Pancreas (tissue), 10 donors: ENCODE measurements around the gene HMGXB3. TPM values are rescaled to one million over a fixed set of nuclear protein-coding genes. Genes with fewer than 3 reads are reported as not detected.

Source experiments
- ATAC-seq, 4 donors: fragments of 200-7000 bp; cut with Tn5 transposase; one replicate each; pipeline versions ENCODE4 v1.8.0 to v1.9.1; 2020; ENCODE audit warnings: mild to moderate bottlenecking in 4 of 4, moderate library complexity in 4 of 4
- DNase-seq, 6 donors: peaks; one replicate each; pipeline ENCODE4 v3.0.0-alpha.2; 2020
- FAIRE-seq: peaks from 2 replicates; lab custom pipeline; 2012; peaks lifted over from hg19 to GRCh38; lab: Jason Lieb, UNC
- H3K27ac ChIP-seq, 4 donors: fragments of 200-600 bp; sonication (generic); 1 replicate in 3 of 4; 2 replicates in 1 of 4; pipeline versions ENCODE4 v1.5.0 to v1.8.0; 2020
- H3K27me3 ChIP-seq, 4 donors: fragments of 200-600 bp; one replicate each; pipeline ENCODE4 v1.8.0; 2021
- H3K36me3 ChIP-seq, 3 donors: fragments of 200-600 bp; sonication (generic) in 1 of 3; one replicate each; pipeline versions ENCODE4 v1.5.0 to v1.8.0; 2020 to 2021
- H3K4me1 ChIP-seq, 3 donors: fragments of 200-600 bp; one replicate each; pipeline ENCODE4 v1.8.0; 2021
- H3K4me3 ChIP-seq, 4 donors: fragments of 200-600 bp; sonication (generic) in 2 of 4; one replicate each; pipeline versions ENCODE4 v1.5.0 to v1.8.0; 2020 to 2021
- H3K9me3 ChIP-seq, 4 donors: fragments of 200-600 bp; one replicate each; pipeline ENCODE4 v1.8.0; 2021
- WGBS, 2 donors: extraction: QIAGEN DNeasy Blood & Tissue Kit; methylation state at CpG; one replicate each; pipeline ENCODE4 v1.1.7; 2013; 5-methylcytosine and 5-hydroxymethylcytosine counted together
- intact Hi-C, 3 donors: fragments of 100-400 bp; cut with DNase I; formaldehyde crosslinking; loops; one replicate each; pipeline versions ENCODE4 v1.11.1 to v1.14.2; 2022
- polyA plus RNA-seq, 2 donors: library from polyadenylated mRNA; stranded (reverse); fragments of 200-250 nt; gene quantifications; one replicate each; pipeline ENCODE4 v1.2.3, GENCODE V29; 2013
- total RNA-seq, 6 donors: library from RNA; stranded (reverse); fragmentation: NEBNext Ultra II Directional in 4 of 6; extraction: Animal tissue kit (Norgen Biotek cat#: 25700) in 4 of 6; gene quantifications; one replicate each; pipeline versions ENCODE4 v1.2.1 to v1.2.4, GENCODE V29; 2021 to 2023
- TF ChIP-seq, protein P1 (sequence below), 4 donors: fragments of 200-600 bp; sonication (generic) in 3 of 4; IDR thresholded peaks; one replicate each; pipeline versions ENCODE4 v1.5.0 to v1.8.0; 2021; ENCODE audit warnings: antibody characterized with exemption in 4 of 4
- donor health status: healthy with polysubstance abuse.
- donor health status: DM: no; HTN: no; CAD: no; lungs with moderate emphysema.
- donor health status: DM: no; HTN: no; CAD: no.
- donor health status: control.
- donor health status: control.
- donor health status: Bipolar disorder and iron deficiency.
- donor health status: DM: yes; HTN: yes; CAD: no.
- donor health status: DM: no; HTN: no; CAD: no.
- donor health status: DM: no; HTN: no; CAD: no.
- donor health status: DM: yes; HTN: yes; CAD: no.

Gene HMGXB3
- total and polyA plus RNA-seq, 8 donors: 8.6 to 21.4 (median 12.8) TPM

GRCh38 chr5:150061538-150061995, 61.0 kb downstream of the HMGXB3 start:
- no peak for FAIRE-seq
- H3K4me1 ChIP-seq: no peaks in the 10 kb centered on the region
- 81 to 84% methylated on average over 12 of the region's 12 CpGs for WGBS, 2 donors
- no peak for DNase-seq
- no peak overlapping the region for H3K4me3 ChIP-seq
- no peaks in the 10 kb centered on the region for H3K36me3 ChIP-seq
- no peak overlapping the region for H3K27ac ChIP-seq
- no peak for ATAC-seq
- intact Hi-C loops: no loop called here
- no peaks in the 10 kb centered on the region for H3K27me3 ChIP-seq
- H3K9me3 ChIP-seq: no peaks in the 10 kb centered on the region
- TF ChIP-seq, protein P1, sequence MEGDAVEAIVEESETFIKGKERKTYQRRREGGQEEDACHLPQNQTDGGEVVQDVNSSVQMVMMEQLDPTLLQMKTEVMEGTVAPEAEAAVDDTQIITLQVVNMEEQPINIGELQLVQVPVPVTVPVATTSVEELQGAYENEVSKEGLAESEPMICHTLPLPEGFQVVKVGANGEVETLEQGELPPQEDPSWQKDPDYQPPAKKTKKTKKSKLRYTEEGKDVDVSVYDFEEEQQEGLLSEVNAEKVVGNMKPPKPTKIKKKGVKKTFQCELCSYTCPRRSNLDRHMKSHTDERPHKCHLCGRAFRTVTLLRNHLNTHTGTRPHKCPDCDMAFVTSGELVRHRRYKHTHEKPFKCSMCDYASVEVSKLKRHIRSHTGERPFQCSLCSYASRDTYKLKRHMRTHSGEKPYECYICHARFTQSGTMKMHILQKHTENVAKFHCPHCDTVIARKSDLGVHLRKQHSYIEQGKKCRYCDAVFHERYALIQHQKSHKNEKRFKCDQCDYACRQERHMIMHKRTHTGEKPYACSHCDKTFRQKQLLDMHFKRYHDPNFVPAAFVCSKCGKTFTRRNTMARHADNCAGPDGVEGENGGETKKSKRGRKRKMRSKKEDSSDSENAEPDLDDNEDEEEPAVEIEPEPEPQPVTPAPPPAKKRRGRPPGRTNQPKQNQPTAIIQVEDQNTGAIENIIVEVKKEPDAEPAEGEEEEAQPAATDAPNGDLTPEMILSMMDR (IDR thresholded peaks at IDR 0.05): no peak

DNA sequence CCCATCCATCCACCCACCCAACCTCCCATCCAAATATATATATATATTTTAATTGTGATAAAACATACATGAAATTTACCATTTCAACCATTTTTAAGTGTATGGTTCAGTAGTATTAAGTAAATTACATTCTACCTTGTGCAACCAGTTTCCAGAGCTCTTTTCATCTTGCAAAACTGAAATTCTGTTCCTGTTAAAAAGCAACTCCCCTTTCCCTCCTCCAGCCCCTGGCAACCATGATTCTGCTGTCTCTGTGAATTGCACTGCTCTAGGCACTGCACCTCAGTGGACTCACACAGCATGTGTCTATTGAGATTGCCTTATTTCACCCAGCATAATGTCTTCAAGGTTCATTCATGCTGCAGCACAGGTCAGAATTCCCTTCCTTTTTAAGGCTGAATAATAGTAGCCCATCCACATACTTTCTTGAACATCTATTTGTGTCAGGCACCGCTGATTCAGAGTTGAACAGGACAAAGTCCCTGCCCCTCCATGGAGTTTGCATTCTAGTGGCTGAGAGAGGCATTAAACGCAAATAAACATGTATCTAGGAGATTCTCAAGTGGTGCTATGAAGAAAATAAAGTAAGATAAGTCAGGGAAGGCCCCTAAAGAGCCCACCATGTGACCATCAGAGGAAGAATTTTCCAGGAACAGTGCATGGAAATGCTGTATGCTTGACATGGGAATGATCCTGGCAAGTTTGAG, 61.8 kb downstream of the HMGXB3 start:
- no peak for FAIRE-seq
- no peak overlapping the region for H3K4me3 ChIP-seq
- intact Hi-C loops: no loop called here
- H3K36me3 ChIP-seq: no peaks in the 10 kb centered on the region
- no peaks in the 10 kb centered on the region for H3K9me3 ChIP-seq
- no peaks in the 10 kb centered on the region for H3K27me3 ChIP-seq
- no peak for DNase-seq
- ATAC-seq: no peak
- H3K4me1 ChIP-seq: no peaks in the 10 kb centered on the region
- H3K27ac ChIP-seq: no peak overlapping the region
- TF ChIP-seq, protein P1 (IDR thresholded peaks at IDR 0.05): no peak
- 82 to 85% methylated on average over 2 of the region's 2 CpGs for WGBS, 2 donors

DNA sequence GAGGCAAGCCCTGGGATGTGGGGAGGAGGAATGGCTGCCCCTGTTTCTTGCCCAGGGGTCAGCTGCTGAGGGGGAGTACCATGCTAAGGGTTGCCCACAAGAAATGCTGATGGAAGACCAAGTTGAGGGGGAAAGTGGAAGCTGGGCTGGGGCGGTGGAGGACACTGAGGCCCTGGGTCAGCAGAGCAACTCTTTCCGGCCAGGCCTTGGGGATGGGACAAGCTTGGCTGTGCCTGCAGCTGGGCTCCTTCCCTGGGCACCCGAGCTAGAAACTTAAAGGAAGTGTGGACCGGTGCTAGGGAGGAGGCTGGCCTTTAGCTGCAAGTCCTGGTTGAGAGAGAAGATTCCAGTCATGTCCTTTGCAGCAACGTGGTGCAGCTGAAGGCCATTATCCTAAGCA, 63.1 kb downstream of the HMGXB3 start:
- WGBS, 2 donors: 57 to 63% methylated on average over 5 of the region's 5 CpGs
- ATAC-seq: no peak
- FAIRE-seq: no peak

DNA sequence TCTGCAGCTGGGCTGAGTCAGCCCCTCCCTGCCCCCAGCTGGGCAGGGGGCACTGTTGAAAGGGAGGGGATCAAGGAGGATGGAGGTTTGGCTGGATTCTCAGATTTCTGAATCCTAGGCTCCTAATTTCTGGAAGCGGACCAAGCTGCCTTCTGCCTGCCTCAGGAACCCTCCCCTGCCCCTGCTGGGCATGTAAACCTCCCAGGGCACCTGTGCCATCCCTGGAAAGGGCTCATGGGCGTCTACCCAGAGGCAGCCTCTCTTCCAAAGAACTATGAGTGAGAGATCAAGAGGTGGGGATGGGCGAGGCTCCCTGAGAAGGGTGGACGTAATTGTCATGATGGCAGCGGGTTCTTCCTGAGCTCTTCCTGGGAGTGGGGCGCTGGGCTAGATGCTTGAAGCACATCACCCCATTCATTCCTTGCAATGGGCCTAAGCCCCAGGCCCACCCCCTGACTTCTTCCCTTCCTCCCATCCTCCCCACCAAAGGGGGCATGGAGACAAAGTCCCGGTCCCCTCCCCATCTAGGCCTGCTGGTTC, 64.2 kb downstream of the HMGXB3 start:
- 73 to 79% methylated on average over 7 of the region's 7 CpGs for WGBS, 2 donors
- FAIRE-seq (no peak), DNase-seq (peak in 1 of 6 donors; percentile 36), ATAC-seq (no peak)
- TF ChIP-seq, protein P1 (IDR thresholded peaks at IDR 0.05): no peak
- no peak overlapping the region for H3K27ac ChIP-seq
- no peaks in the 10 kb centered on the region for H3K36me3 ChIP-seq
- H3K4me1 ChIP-seq: no peaks in the 10 kb centered on the region
- H3K9me3 ChIP-seq: no peaks in the 10 kb centered on the region
- intact Hi-C loops: no loop called here
- no peak overlapping the region for H3K4me3 ChIP-seq
- no peaks in the 10 kb centered on the region for H3K27me3 ChIP-seq

More for the DNA sequence above, 63.1 kb downstream of the HMGXB3 start:
- DNase-seq: peak in 1 of 6 donors; percentile 40
- Histone ChIP-seq H3K27me3 (no peaks in the 10 kb centered on the region), H3K9me3 (no peaks in the 10 kb centered on the region), H3K4me3 (no peak overlapping the region), H3K27ac (no peak overlapping the region), H3K36me3 (no peaks in the 10 kb centered on the region), H3K4me1 (no peaks in the 10 kb centered on the region)
- intact Hi-C loops: no loop called here
- TF ChIP-seq, protein P1 (IDR thresholded peaks at IDR 0.05): no peak

DNA sequence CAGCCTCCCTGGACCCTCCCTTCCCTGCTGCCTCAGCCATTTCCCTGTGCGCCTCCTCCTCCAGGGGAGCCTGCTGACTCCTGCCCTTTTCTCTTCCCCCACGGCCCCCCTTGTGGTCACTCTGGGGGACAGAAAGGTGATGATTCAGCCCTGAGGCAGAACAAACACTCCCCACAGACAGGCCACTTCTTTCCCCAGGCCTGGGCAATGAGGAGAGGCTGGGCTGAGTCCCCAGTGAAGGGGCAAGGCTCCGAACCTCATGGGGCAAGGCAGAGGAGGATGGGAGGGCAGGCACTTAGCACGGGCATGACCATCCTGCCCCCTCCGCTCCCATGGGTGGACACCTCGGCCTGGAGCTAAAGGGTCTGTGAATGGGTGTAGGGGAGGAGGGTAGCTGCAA, 64.8 kb downstream of the HMGXB3 start:
- H3K27ac ChIP-seq: no peak overlapping the region
- intact Hi-C loops: no loop called here
- ATAC-seq (peak in 3 of 4 donors; percentile 60 to 67 (median 63)), DNase-seq (peak in 2 of 6 donors; percentile 43 to 55), FAIRE-seq (no peak)
- no peaks in the 10 kb centered on the region for H3K36me3 ChIP-seq
- no peak overlapping the region for H3K4me3 ChIP-seq
- 56 to 62% methylated on average over 6 of the region's 6 CpGs for WGBS, 2 donors
- H3K27me3 ChIP-seq: no peaks in the 10 kb centered on the region
- no peaks in the 10 kb centered on the region for H3K9me3 ChIP-seq
- TF ChIP-seq, protein P1 (IDR thresholded peaks at IDR 0.05): no peak
- H3K4me1 ChIP-seq: no peaks in the 10 kb centered on the region
